Measurements from ENCODE around the gene CALN1. TPM values are rescaled to one million over a fixed set of nuclear protein-coding genes. Genes with fewer than 3 reads are reported as not detected.

The CALN1 gene
- total RNA-seq, 1 experiment from 2014 or later = 0.05 TPM

- H3K4me1 ChIP-seq (ENCODE audit: control insufficient read depth, insufficient read depth, low read length) = no peaks in the 10 kb centered on the region
- CTCF ChIA-PET = no interaction called here
- BruUV-seq (replicated peaks) = no TSS peak
- DNase-seq (ENCODE audit: low read depth, low spot score) (no peak), ATAC-seq (no peak)
- no peaks in the 10 kb centered on the region for H3K36me3 ChIP-seq (ENCODE audit: control insufficient read depth, insufficient read depth, low read length)
- intact Hi-C loops (cut with micrococcal nuclease; ENCODE audit: unreplicated experiment) = no loop called here
- TF ChIP-seq REST (IDR thresholded peaks at IDR 0.05; ENCODE audit: insufficient read depth in 1 of 2, low read depth in 2 of 2, low read length in 1 of 2) (no peak), SIN3A (IDR thresholded peaks at IDR 0.05; ENCODE audit: borderline replicate concordance, insufficient read depth, low read depth, low read length) (no peak), TCF7L2 (IDR thresholded peaks at IDR 0.05; ENCODE audit: low read depth, low read length) (no peak), POLR2AphosphoS5 (IDR thresholded peaks at IDR 0.05; ENCODE audit: low read depth, low read length) (no peak)
- TF ChIP-seq, protein P1, sequence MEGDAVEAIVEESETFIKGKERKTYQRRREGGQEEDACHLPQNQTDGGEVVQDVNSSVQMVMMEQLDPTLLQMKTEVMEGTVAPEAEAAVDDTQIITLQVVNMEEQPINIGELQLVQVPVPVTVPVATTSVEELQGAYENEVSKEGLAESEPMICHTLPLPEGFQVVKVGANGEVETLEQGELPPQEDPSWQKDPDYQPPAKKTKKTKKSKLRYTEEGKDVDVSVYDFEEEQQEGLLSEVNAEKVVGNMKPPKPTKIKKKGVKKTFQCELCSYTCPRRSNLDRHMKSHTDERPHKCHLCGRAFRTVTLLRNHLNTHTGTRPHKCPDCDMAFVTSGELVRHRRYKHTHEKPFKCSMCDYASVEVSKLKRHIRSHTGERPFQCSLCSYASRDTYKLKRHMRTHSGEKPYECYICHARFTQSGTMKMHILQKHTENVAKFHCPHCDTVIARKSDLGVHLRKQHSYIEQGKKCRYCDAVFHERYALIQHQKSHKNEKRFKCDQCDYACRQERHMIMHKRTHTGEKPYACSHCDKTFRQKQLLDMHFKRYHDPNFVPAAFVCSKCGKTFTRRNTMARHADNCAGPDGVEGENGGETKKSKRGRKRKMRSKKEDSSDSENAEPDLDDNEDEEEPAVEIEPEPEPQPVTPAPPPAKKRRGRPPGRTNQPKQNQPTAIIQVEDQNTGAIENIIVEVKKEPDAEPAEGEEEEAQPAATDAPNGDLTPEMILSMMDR (IDR thresholded peaks at IDR 0.05) = no peak
- H3K27me3 ChIP-seq (ENCODE audit: control insufficient read depth, insufficient read depth, low read length) = no peaks in the 10 kb centered on the region; the same call in 1 of the 2 replicates
- POLR2A ChIA-PET = no interaction called here
- H3K4me3 ChIP-seq (ENCODE audit: low read depth in 2 of 2, low read length in 2 of 2) = no peak overlapping the region
- no peak overlapping the region for H3K27ac ChIP-seq (ENCODE audit: low read length)
- 0 out of 2 replicates have a peak, but pooled peaks cover 3% of the 10 kb centered on the region for H3K9me3 ChIP-seq (ENCODE audit: control insufficient read depth, insufficient read depth, low read depth, low read length)
- in situ Hi-C loops (cut with HindIII; ENCODE audit: low pct_unique_long_range_greater_than_20kb, low sequenced_read_pairs) = no loop called here
These were observed 628.4 kb downstream of the CALN1 start for GRCh38 chr7:71783779-71784178.

- Histone ChIP-seq H3K4me3 (ENCODE audit: low read depth in 2 of 2, low read length in 2 of 2) (no peak overlapping the region), H3K9me3 (ENCODE audit: control insufficient read depth, insufficient read depth, low read depth, low read length) (0 out of 2 replicates have a peak, but pooled peaks cover 2% of the 10 kb centered on the region), H3K27me3 (ENCODE audit: control insufficient read depth, insufficient read depth, low read length) (no peaks in the 10 kb centered on the region; the same call in 1 of the 2 replicates), H3K36me3 (ENCODE audit: control insufficient read depth, insufficient read depth, low read length) (no peaks in the 10 kb centered on the region), H3K4me1 (ENCODE audit: control insufficient read depth, insufficient read depth, low read length) (no peaks in the 10 kb centered on the region), H3K27ac (ENCODE audit: low read length) (no peak overlapping the region)
- intact Hi-C loops (cut with micrococcal nuclease; ENCODE audit: unreplicated experiment) = no loop called here
- TF ChIP-seq, protein P1 (IDR thresholded peaks at IDR 0.05) = no peak
- TF ChIP-seq TCF7L2 (IDR thresholded peaks at IDR 0.05; ENCODE audit: low read depth, low read length) = no peak
- TF ChIP-seq REST (IDR thresholded peaks at IDR 0.05; ENCODE audit: insufficient read depth in 1 of 2, low read depth in 2 of 2, low read length in 1 of 2) = no peak
- TF ChIP-seq SIN3A (IDR thresholded peaks at IDR 0.05; ENCODE audit: borderline replicate concordance, insufficient read depth, low read depth, low read length) = no peak
- BruUV-seq (replicated peaks) = no TSS peak
- ChIA-PET POLR2A (no interaction called here), CTCF (no interaction called here)
- DNase-seq (ENCODE audit: low read depth, low spot score) = no peak
- in situ Hi-C loops (cut with HindIII; ENCODE audit: low pct_unique_long_range_greater_than_20kb, low sequenced_read_pairs) = no loop called here
- no peak for ATAC-seq
These were observed 630.1 kb downstream of the CALN1 start for GRCh38 chr7:71782051-71782450.

All from Panc1 (cell line).